HCT116 (cell line): ENCODE results near the gene NSG1.

ENCODE experiments used
- CTCF ChIP-seq, 3 experiments: fragments of 200-600 bp in 1 of 3; sonication (generic) in 1 of 3; IDR thresholded peaks in 2 of 3; conservative IDR thresholded peaks in 1 of 3; 2 replicates each; pipeline ENCODE4 v1.5.1; 2012 to 2017; ENCODE audit warnings: low read depth in 2 of 3, low read length in 2 of 3, antibody characterized with exemption in 1 of 3, borderline replicate concordance in 1 of 3, control low read depth in 1 of 3, mild to moderate bottlenecking in 1 of 3, mixed read lengths in 1 of 3, mixed run types in 1 of 3, moderate library complexity in 1 of 3; ENCODE audit not compliant: insufficient read depth in 1 of 3
- EZH2 ChIP-seq: fragments of 200-600 bp; sonication (generic); IDR thresholded peaks from 2 replicates; pipeline ENCODE4 v1.6.1; 2017; ENCODE audit warnings: antibody characterized with exemption, mixed run types
- JUND ChIP-seq: IDR thresholded peaks from 2 replicates; pipeline ENCODE4 v1.6.1; 2012
- MAX ChIP-seq: IDR thresholded peaks from 2 replicates; pipeline ENCODE4 v1.6.1; 2012
- POLR2A ChIP-seq: IDR thresholded peaks from 2 replicates; pipeline ENCODE4 v1.7.0; 2011; ENCODE audit warnings: borderline replicate concordance; ENCODE audit not compliant: insufficient read depth, insufficient read length; ENCODE audit errors: extremely low read depth
- SIN3A ChIP-seq: IDR thresholded peaks from 2 replicates; pipeline ENCODE4 v1.6.1; 2012; ENCODE audit warnings: low read depth
- YY1 ChIP-seq: IDR thresholded peaks from 2 replicates; pipeline ENCODE4 v1.6.1; 2011; ENCODE audit warnings: low read length, low read depth, moderate library complexity, mild to moderate bottlenecking; ENCODE audit not compliant: insufficient replicate concordance; ENCODE audit errors: extremely low read depth
- ZNF274 ChIP-seq: fragments of 200-500 bp; sonication (Bioruptor generic); IDR thresholded peaks from 2 replicates; pipeline ENCODE4 v1.6.1; 2014; ENCODE audit warnings: mild to moderate bottlenecking, low read depth, low read length, inconsistent platforms

GRCh38 chr4:4425696-4426095 lies 38.8 kb downstream of the NSG1 start:
- TF ChIP-seq JUND (no peak), CTCF (IDR thresholded peaks at IDR 0.05 in 2 of 3, conservative IDR thresholded peaks at IDR 0.05 in 1 of 3; ENCODE audit: borderline replicate concordance in 1 of 3, insufficient read depth in 1 of 3, low read depth in 2 of 3, low read length in 2 of 3) (no peak), MAX (no peak), SIN3A (no peak), POLR2A (no peak), ZNF274 (no peak), YY1 (no peak), EZH2 (no peak)
